AG04449 (cell line): Measurements from ENCODE around the gene EXOC7.

Experiments used
- CTCF ChIA-PET: fragments of 350-600 bp; formaldehyde crosslinking; extraction: SDS; loops from one replicate; lab custom pipeline; 2021; ENCODE audit warnings: antibody characterized with exemption; lab: Yijun Ruan, JAX
- POLR2A ChIA-PET: fragments of 400-600, 350-600 bp; formaldehyde crosslinking; extraction: SDS; loops from one replicate; lab custom pipeline; 2020; ENCODE audit warnings: antibody characterized with exemption, inconsistent platforms; lab: Yijun Ruan, JAX
- DNase-seq: peaks from one replicate; pipeline ENCODE4 v3.0.0-alpha.2; 2010; ENCODE audit warnings: low read depth, low spot score
- H3K4me3 ChIP-seq: 2 replicates; pipeline ENCODE4 v1.5.1; 2011; ENCODE audit warnings: low read depth, mild to moderate bottlenecking, control low read depth, low read length
- TF ChIP-seq, protein P1 (sequence below): IDR thresholded peaks from one replicate; pipeline ENCODE4 v1.5.1; 2011; ENCODE audit warnings: mild to moderate bottlenecking, moderate library complexity, low read length, control low read depth, inconsistent platforms; ENCODE audit not compliant: insufficient read depth; ENCODE audit errors: missing control alignments

EXOC7 gene

DNA sequence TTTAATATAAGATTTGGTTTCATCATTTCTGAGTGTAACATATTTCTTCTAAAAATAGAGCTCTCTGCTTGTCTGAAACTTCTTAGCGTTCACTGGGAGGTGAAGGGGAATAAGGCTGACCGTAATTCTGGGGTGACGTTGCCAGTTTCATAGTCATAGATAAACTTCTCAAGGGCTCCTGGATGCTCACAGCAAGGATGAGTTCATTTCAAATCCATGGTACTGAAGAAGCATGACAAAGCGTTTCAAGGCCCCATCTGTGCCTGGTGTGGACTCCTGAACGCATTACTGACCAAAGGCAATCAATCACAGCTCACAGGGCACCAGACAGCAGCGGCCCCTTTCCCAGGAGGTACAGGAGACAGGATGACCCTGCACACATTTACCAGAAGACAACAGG, 64.5 kb downstream of the EXOC7 start:
- no peak overlapping the region for H3K4me3 ChIP-seq
- TF ChIP-seq, protein P1, sequence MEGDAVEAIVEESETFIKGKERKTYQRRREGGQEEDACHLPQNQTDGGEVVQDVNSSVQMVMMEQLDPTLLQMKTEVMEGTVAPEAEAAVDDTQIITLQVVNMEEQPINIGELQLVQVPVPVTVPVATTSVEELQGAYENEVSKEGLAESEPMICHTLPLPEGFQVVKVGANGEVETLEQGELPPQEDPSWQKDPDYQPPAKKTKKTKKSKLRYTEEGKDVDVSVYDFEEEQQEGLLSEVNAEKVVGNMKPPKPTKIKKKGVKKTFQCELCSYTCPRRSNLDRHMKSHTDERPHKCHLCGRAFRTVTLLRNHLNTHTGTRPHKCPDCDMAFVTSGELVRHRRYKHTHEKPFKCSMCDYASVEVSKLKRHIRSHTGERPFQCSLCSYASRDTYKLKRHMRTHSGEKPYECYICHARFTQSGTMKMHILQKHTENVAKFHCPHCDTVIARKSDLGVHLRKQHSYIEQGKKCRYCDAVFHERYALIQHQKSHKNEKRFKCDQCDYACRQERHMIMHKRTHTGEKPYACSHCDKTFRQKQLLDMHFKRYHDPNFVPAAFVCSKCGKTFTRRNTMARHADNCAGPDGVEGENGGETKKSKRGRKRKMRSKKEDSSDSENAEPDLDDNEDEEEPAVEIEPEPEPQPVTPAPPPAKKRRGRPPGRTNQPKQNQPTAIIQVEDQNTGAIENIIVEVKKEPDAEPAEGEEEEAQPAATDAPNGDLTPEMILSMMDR: no peak
- ChIA-PET POLR2A (no interaction called here), CTCF (interaction anchor here (7.4 kb wide), 1 partner anchor 25 kb away, joined by 52 read pairs; no protein-coding TSS in a partner anchor)
- no peak for DNase-seq

DNA sequence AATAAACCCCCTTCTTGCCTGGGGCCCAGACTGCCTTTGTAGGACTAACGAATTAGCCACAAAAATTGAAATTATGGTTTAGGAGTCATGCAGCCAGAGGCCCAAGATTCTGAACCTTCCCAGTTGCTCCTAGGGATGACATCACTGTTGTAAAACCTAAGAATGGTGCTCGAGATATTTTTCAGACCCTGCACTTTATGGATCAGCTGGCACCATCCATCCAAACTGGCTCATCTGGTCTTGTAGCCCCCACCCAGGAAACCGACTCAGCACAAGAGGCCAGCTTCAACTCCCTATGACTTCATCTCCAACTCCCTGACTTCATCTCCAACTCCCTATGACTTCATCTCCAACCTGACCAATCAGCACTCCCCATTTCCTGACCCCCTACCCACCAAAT, 65.5 kb downstream of the EXOC7 start:
- TF ChIP-seq, protein P1: no peak
- DNase-seq: no peak
- ChIA-PET POLR2A (no interaction called here), CTCF (interaction anchor here (1.3 to 7.4 kb wide), 2 partner anchors 24 to 242 kb away, joined by 3 to 52 read pairs; no protein-coding TSS in a partner anchor)
- no peak overlapping the region for H3K4me3 ChIP-seq

DNA sequence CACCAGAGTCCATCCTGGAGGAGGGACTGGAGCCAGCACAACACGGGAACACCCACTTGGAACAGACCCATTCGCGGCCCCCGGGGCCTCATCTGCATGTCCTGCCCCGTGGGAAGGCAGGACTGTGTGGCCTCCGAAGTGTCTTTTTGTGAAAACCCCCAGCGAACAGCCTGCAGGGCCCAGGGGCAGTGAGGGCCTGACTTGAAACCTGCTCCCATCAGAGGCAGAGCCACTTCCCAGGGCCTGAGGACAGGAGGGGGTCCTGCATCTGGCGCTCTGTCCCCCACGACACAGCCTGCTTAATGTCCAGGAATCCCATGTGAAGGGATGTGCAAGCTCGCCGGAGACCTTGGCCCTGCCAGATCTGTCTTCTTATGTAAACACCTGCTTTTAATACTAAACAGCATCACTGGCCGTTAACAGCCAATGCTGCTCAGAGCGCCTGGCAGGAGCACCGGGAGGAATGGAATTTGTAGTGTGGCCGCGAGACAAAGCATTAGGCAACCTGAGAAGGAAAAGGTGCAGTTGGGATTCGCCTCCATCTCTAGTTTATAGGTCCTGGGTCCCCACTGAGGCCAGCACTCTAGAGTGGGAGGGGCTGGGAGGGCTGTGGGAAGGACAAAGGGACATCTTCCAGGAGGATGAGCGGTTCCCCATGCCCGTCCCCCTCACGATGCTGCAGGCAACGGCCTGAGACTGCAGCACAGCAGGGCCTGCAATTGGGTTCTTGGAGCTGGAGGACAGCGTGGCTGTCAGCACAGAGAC, 66.9 kb downstream of the EXOC7 start:
- TF ChIP-seq, protein P1: no peak
- ChIA-PET POLR2A (no interaction called here), CTCF (interaction anchor here (0.9 to 7.4 kb wide), 3 partner anchors 12 to 31 kb away, joined by 3 to 52 read pairs (median 5); no protein-coding TSS in a partner anchor)
- DNase-seq: no peak
- no peak overlapping the region for H3K4me3 ChIP-seq

DNA sequence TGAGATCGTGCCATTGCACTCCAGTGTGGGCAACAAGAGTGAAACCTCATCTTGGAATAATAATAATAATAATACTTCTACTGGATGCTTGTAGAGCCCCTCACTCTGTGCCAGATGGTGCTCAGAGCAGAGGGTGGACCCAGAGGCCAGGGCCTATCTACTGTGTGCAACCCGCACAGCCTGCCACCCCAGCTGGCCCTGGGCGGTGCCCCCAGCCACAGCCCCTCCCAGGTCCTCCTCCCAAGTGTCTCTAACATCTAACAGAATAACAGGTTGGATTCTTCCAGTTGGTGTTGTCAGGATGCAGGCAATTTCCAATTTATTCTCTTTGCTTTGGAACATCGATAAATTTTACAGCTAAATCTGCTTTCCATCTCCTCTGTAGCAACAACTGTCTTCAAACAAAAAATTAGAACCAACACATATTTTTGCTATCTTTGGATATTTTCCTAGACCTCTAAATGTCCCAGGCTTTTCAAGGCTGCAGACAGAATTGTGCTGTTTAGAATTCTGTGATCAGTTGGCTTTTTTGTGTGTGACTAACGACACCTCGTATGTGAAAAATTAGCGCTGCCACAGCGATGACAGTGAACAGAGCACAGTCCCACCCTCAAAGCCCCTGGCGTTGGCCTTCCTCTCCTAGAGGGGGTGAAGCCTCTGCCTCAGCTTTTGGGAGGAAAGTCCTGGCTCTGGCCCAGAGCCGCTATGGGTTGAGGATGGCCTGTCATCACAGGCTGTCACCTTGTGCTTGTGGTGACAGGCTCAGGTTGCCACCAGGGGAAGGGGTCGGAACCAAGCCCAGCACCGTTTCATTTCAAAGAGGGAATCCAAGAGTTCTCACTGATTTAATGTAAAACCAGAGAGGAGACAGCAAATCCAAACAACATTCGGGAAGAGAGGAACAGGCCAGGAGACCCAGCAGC, 68.9 kb downstream of the EXOC7 start:
- H3K4me3 ChIP-seq: no peak overlapping the region
- DNase-seq: no peak
- TF ChIP-seq, protein P1: no peak
- POLR2A ChIA-PET: no interaction called here
- CTCF ChIA-PET: interaction anchor here (1.3 to 7.0 kb wide), 4 partner anchors 21 to 245 kb away, joined by 3 to 50 read pairs (median 7); no protein-coding TSS in a partner anchor

DNA sequence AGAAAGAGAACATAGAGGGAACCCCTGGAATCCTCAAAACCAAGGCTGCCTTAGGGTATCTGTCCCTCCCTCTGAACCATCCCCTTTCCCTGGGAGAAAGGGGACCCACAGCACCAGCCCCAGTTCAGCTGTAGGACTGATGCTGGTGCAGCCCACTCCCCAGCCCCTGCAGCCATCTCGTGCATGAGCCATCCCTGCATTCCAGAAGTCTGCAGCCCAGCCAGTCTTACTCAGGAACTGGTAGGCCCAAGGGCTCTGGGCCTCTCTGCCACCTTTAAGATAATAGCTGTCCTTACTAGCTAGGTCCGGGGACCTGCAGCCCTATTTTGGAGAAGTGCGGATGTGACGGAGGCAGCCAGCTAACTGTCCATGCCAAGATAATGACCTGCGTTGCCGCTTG, 70.4 kb downstream of the EXOC7 start:
- POLR2A ChIA-PET: no interaction called here
- H3K4me3 ChIP-seq: no peak overlapping the region
- no peak for DNase-seq
- CTCF ChIA-PET: interaction anchor here (0.8 to 7.0 kb wide), 9 partner anchors 9 to 246 kb away, joined by 3 to 50 read pairs (median 5); no protein-coding TSS in a partner anchor
- TF ChIP-seq, protein P1: no peak
